Osteocyte (in vitro differentiated cells): ENCODE measurements around the gene VEPH1. TPM values are rescaled to one million over a fixed set of nuclear protein-coding genes. Genes with fewer than 3 reads are reported as not detected.

Experiments used
- DNase-seq: peaks from one replicate; pipeline ENCODE4 v3.0.0; 2021; ENCODE audit warnings: mixed read lengths; ENCODE audit not compliant: unreplicated experiment; ENCODE audit errors: extremely low spot score
- H3K27ac Mint-ChIP-seq: one replicate; pipeline ENCODE4 v1.8.0; 2021; ENCODE audit warnings: mild to moderate bottlenecking, mixed read lengths; ENCODE audit not compliant: unreplicated experiment
- H3K27me3 Mint-ChIP-seq: one replicate; pipeline ENCODE4 v1.8.0; 2021; ENCODE audit warnings: mixed read lengths; ENCODE audit not compliant: unreplicated experiment
- H3K36me3 Mint-ChIP-seq: one replicate; pipeline ENCODE4 v1.8.0; 2021; ENCODE audit warnings: mixed read lengths; ENCODE audit not compliant: unreplicated experiment
- H3K4me1 Mint-ChIP-seq: one replicate; pipeline ENCODE4 v1.8.0; 2021; ENCODE audit warnings: mixed read lengths; ENCODE audit not compliant: unreplicated experiment
- H3K4me3 Mint-ChIP-seq: one replicate; pipeline ENCODE4 v1.8.0; 2021; ENCODE audit warnings: mild to moderate bottlenecking, moderate library complexity, mixed read lengths; ENCODE audit not compliant: unreplicated experiment
- H3K9me3 Mint-ChIP-seq: one replicate; pipeline ENCODE4 v1.8.0; 2021; ENCODE audit warnings: mixed read lengths; ENCODE audit not compliant: unreplicated experiment
- total RNA-seq: library from RNA; stranded (reverse); gene quantifications from 2 replicates; pipeline ENCODE4 v1.2.1, GENCODE V29; 2021
- TF ChIP-seq, protein P1 (sequence below): fragments of 200-600 bp; sonication (generic); IDR thresholded peaks from 2 replicates; pipeline ENCODE4 v1.5.0; 2021; ENCODE audit warnings: antibody characterized with exemption, mild to moderate bottlenecking, moderate library complexity

The VEPH1 gene
- total RNA-seq, 1 donor from 2014 or later, result 0.46 TPM

DNA sequence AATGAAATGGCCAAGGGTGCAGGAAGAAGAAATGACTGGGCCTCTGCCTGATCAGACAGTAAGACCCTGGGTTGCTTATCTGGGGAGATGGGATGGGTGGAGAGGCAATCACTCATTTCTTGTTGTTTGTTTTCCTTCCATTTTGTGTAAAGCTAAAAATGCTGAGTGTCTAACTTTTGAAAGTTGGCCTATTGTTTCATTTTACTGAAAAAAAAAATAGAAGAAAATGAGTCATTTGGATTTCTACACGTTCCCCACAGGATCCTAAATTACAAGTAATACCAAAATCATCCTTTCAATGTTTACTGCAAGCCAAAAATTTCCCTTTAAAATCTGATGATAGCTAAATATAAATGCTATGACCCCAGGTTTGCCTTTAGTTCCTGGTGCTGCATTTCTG, 36.0 kb downstream of the VEPH1 start:
- H3K27me3 Mint-ChIP-seq, result no peaks in the 10 kb centered on the region
- H3K4me1 Mint-ChIP-seq, result peaks cover 26% of the 10 kb centered on the region
- TF ChIP-seq, protein P1, sequence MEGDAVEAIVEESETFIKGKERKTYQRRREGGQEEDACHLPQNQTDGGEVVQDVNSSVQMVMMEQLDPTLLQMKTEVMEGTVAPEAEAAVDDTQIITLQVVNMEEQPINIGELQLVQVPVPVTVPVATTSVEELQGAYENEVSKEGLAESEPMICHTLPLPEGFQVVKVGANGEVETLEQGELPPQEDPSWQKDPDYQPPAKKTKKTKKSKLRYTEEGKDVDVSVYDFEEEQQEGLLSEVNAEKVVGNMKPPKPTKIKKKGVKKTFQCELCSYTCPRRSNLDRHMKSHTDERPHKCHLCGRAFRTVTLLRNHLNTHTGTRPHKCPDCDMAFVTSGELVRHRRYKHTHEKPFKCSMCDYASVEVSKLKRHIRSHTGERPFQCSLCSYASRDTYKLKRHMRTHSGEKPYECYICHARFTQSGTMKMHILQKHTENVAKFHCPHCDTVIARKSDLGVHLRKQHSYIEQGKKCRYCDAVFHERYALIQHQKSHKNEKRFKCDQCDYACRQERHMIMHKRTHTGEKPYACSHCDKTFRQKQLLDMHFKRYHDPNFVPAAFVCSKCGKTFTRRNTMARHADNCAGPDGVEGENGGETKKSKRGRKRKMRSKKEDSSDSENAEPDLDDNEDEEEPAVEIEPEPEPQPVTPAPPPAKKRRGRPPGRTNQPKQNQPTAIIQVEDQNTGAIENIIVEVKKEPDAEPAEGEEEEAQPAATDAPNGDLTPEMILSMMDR, result no peak
- peak overlapping the region; percentile 62 for H3K27ac Mint-ChIP-seq
- no peaks in the 10 kb centered on the region for H3K36me3 Mint-ChIP-seq
- H3K4me3 Mint-ChIP-seq, result no peak overlapping the region
- H3K9me3 Mint-ChIP-seq, result no peaks in the 10 kb centered on the region
- no peak for DNase-seq

DNA sequence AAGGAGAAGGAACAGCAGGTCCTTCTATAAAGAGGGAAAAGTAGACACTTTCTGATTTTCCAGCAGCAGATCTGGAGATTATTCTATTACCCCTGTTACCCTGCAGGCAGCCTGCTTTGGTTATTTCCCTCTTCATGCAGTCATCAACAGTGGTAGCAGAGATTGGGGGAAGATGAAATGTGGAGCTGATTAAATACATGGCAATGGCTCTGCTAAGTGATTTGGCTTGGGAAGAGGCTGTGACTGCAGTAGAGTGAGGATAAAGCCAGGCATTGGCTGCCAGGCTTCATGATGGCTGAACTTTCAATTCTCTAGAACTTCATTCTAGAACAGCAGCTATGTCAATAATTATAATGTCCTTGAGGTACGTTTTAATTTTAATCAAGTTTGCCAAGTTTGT, 37.5 kb downstream of the VEPH1 start:
- Mint-ChIP-seq H3K36me3 (no peaks in the 10 kb centered on the region), H3K4me1 (peaks cover 30% of the 10 kb centered on the region), H3K27ac (no peak overlapping the region), H3K27me3 (no peaks in the 10 kb centered on the region), H3K4me3 (no peak overlapping the region), H3K9me3 (no peaks in the 10 kb centered on the region)
- DNase-seq, result no peak
- TF ChIP-seq, protein P1, result no peak

DNA sequence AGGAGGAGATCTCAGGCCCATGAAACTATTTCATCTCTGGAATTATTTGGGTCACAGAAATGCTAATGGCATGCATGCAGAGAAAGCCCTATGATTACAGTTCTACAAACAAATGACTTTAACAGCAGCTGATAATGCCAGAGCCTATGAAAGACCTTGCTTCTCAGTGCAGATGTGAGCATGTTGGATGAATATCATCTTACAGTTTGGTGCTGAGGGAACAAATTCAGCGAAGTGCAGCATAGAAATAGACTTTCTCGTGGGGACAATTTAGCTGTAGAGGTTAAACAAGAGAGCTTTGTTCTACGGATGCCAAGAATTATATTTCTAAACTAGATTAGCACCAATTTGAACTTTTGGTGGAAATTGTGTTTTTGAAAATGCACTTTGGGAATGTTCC, 38.9 kb downstream of the VEPH1 start:
- Mint-ChIP-seq H3K4me1 (peaks cover 44% of the 10 kb centered on the region), H3K27me3 (no peaks in the 10 kb centered on the region), H3K27ac (no peak overlapping the region), H3K36me3 (no peaks in the 10 kb centered on the region), H3K4me3 (no peak overlapping the region), H3K9me3 (no peaks in the 10 kb centered on the region)
- TF ChIP-seq, protein P1, result no peak
- DNase-seq, result no peak

DNA sequence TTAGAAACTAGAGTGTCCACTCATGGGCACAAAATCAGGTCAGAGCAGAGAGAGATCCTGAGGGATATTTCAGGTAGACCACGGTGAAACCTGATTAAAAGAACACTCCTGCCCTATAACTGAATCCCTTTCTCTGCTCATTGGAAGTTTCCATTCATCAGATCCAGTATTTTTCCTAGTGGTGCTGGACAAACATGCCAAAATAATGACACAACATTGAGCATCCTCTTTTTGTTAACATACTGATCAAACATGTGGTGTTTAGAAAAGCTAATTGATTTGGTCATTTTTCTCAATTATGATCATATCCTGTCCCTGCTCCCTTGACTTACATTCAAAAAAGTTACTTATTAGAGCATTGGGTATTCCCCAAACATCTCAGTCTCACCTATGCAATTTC, 39.4 kb downstream of the VEPH1 start:
- Mint-ChIP-seq H3K36me3 (no peaks in the 10 kb centered on the region), H3K4me3 (no peak overlapping the region), H3K4me1 (peaks cover 48% of the 10 kb centered on the region), H3K27ac (no peak overlapping the region), H3K27me3 (no peaks in the 10 kb centered on the region), H3K9me3 (no peaks in the 10 kb centered on the region)
- DNase-seq, result no peak
- TF ChIP-seq, protein P1, result no peak

DNA sequence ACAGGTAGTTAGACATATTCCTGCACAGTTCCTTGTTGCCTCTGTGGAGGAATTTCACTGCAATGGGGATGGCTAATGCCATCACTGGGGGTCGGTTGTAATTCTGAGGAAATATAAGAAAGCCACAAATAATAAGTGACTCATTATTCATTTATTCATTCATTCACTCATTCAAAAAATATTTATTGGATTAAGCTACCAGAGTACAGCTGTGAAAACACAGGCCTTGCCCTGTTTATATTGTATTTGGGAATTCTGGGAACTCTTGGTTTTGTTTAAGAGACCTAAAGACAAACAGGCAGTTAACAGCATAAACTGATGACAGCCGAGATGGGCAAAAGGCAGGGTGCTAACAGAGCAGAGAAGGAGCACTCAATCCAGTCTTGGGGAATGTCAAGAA, 43.0 kb downstream of the VEPH1 start:
- Mint-ChIP-seq H3K9me3 (no peaks in the 10 kb centered on the region), H3K36me3 (no peaks in the 10 kb centered on the region), H3K4me1 (peaks cover 35% of the 10 kb centered on the region), H3K27me3 (no peaks in the 10 kb centered on the region), H3K27ac (peak overlapping the region; percentile 86), H3K4me3 (no peak overlapping the region)
- no peak for DNase-seq
- TF ChIP-seq, protein P1, result no peak
